Measurements from ENCODE around the gene AADACL3. TPM values are rescaled to one million over a fixed set of nuclear protein-coding genes. Genes with fewer than 3 reads are reported as not detected.

AADACL3 gene
- total and polyA plus RNA-seq, 2 of the 8 experiments (the other 6 are each of a cell fraction or from before 2014, with no cell fraction given) = 0.33 to 2.3 TPM

DNA sequence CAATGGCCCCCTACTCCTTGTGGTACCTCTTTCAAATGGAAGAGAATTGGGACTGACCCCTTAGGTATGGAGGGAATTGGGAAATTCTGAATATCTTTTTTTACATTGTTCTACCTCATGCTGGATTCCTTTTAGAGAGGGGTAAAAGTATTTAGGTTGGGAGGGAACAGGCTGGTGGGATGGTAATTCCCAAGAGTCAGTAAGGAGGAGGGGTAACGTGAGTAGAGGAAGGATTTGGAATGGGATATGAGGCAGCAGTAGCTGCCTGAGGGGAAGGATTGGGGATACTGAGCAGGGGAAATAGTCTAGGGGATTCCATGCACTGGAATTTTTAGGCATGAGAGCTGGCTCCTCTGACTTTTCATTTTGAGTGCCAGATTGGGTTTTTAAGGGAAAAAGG is 3.8 kb upstream of the AADACL3 start (continued):
- TF ChIP-seq RAD21 (IDR thresholded peaks at IDR 0.05 in 1 of 2, conservative IDR thresholded peaks at IDR 0.05 in 1 of 2; ENCODE audit: low read depth in 2 of 2, low read length in 2 of 2) = no peak
